Non-pigmented ciliary epithelial cell (primary cell): ENCODE data around the gene PAQR4.

Source experiments
- DNase-seq: peaks from one replicate; pipeline ENCODE4 v3.0.0-alpha.2; 2010; ENCODE audit warnings: low read depth

PAQR4 gene

GRCh38 chr16:2966043-2966807, 2.9 kb upstream of the PAQR4 start:
- no peak for DNase-seq

- DNase-seq: no peak
Measured at GRCh38 chr16:2966808-2967191, 2.3 kb upstream of the PAQR4 start.

GRCh38 chr16:2967211-2967631, 1.9 kb upstream of the PAQR4 start:
- no peak for DNase-seq

GRCh38 chr16:2967721-2968161, 1.4 kb upstream of the PAQR4 start:
- DNase-seq: no peak

GRCh38 chr16:2968368-2968737, 795 bp upstream of the PAQR4 start:
- no peak for DNase-seq

- no peak for DNase-seq
Measured at GRCh38 chr16:2969545-2970521, 685 bp downstream of the PAQR4 start.

GRCh38 chr16:2970563-2970962, 1.4 kb downstream of the PAQR4 start:
- DNase-seq: no peak

GRCh38 chr16:2971134-2971984, 2.2 kb downstream of the PAQR4 start:
- DNase-seq: no peak

- DNase-seq: no peak
Measured at GRCh38 chr16:2971985-2972784, 3.0 kb downstream of the PAQR4 start.

- no peak for DNase-seq
Measured at GRCh38 chr16:2973093-2973492, 3.9 kb downstream of the PAQR4 start.

- no peak for DNase-seq
Measured at GRCh38 chr16:2973605-2974318, 4.6 kb downstream of the PAQR4 start.

- no peak for DNase-seq
Measured at GRCh38 chr16:2974319-2975056, 5.3 kb downstream of the PAQR4 start.

- no peak for DNase-seq
Measured at GRCh38 chr16:2975161-2975795, 6.1 kb downstream of the PAQR4 start.

- DNase-seq: no peak
Measured at GRCh38 chr16:2976201-2976600, 7.1 kb downstream of the PAQR4 start.

- no peak for DNase-seq
Measured at GRCh38 chr16:2976673-2977072, 7.5 kb downstream of the PAQR4 start.

- no peak for DNase-seq
Measured at GRCh38 chr16:2977440-2977839, 8.3 kb downstream of the PAQR4 start.

- DNase-seq: no peak
Measured at GRCh38 chr16:2979669-2980226, 10.6 kb downstream of the PAQR4 start.

- DNase-seq: no peak
Measured at GRCh38 chr16:2980227-2981176, 11.4 kb downstream of the PAQR4 start, which contains the start of gene PKMYT1. TSS of gene PKMYT1 (minus strand) at chr16:2980446. CDS start at chr16:2979657, 789 bp downstream.
